HepG2 (cell line): ENCODE results near the gene SLC18A3. TPM values are rescaled to one million over a fixed set of nuclear protein-coding genes. Genes with fewer than 3 reads are reported as not detected.

Experiments
- BRCA1 ChIP-seq: sonication (generic); formaldehyde crosslinking; IDR thresholded peaks from 2 replicates; pipeline ENCODE4 v1.4.0; 2020; ENCODE audit warnings: missing genetic modification reagents
- CHD2 ChIP-seq: IDR thresholded peaks from 2 replicates; pipeline ENCODE4 v1.6.1; 2011; ENCODE audit warnings: low read depth, low read length, improper control_type of control experiment
- EP300 ChIP-seq, 3 experiments: sonication (generic) in 1 of 3; formaldehyde crosslinking in 1 of 3; IDR thresholded peaks; 2 replicates each; pipeline versions ENCODE4 v1.5.1 to v1.6.1; 2011 to 2020; ENCODE audit warnings: low read depth in 2 of 3, low read length in 2 of 3, borderline replicate concordance in 1 of 3, improper control_type of control experiment in 1 of 3, mild to moderate bottlenecking in 1 of 3, missing genetic modification reagents in 1 of 3, moderate library complexity in 1 of 3
- FOXA3 ChIP-seq: IDR thresholded peaks from 2 replicates; pipeline ENCODE4 v1.6.1; 2016; ENCODE audit warnings: missing genetic modification reagents, missing compliant biosample characterization
- MATR3 ChIP-seq: sonication (generic); formaldehyde crosslinking; IDR thresholded peaks from 2 replicates; pipeline ENCODE4 v1.4.0; 2020; ENCODE audit warnings: missing genetic modification reagents
- MTERF4 ChIP-seq: sonication (generic); formaldehyde crosslinking; IDR thresholded peaks from 2 replicates; pipeline ENCODE4 v1.8.0; 2023; ENCODE audit warnings: mild to moderate bottlenecking, missing genetic modification reagents
- NFE2 ChIP-seq: sonication (generic); formaldehyde crosslinking; IDR thresholded peaks from 2 replicates; pipeline ENCODE4 v1.4.0; 2020; ENCODE audit warnings: missing genetic modification reagents
- SCMH1 ChIP-seq: sonication (generic); formaldehyde crosslinking; IDR thresholded peaks from 2 replicates; pipeline ENCODE4 v1.9.0; 2021; ENCODE audit warnings: missing genetic modification reagents, mild to moderate bottlenecking, borderline replicate concordance
- SMAD3 ChIP-seq: sonication (generic); formaldehyde crosslinking; IDR thresholded peaks from 2 replicates; pipeline ENCODE4 v1.4.0; 2020; ENCODE audit warnings: missing genetic modification reagents
- XRCC5 ChIP-seq: fragments of 200-400 bp; formaldehyde crosslinking; optimal IDR thresholded peaks from 2 replicates; pipeline ENCODE3; 2017; ENCODE audit warnings: mild to moderate bottlenecking, low read length
- ZFP90 ChIP-seq: sonication (generic); formaldehyde crosslinking; IDR thresholded peaks from 2 replicates; pipeline ENCODE4 v1.8.0; 2022; ENCODE audit warnings: missing genetic modification reagents, mild to moderate bottlenecking, inconsistent platforms, borderline replicate concordance
- ZNF124 ChIP-seq: sonication (generic); formaldehyde crosslinking; IDR thresholded peaks from 2 replicates; pipeline ENCODE4 v1.4.0; 2020; ENCODE audit warnings: missing genetic modification reagents
- ZNF253 ChIP-seq: sonication (generic); formaldehyde crosslinking; IDR thresholded peaks from 2 replicates; pipeline ENCODE4 v1.8.0; 2022; ENCODE audit warnings: mild to moderate bottlenecking, missing genetic modification reagents, borderline replicate concordance
- ZNF274 ChIP-seq: sonication (generic); formaldehyde crosslinking; IDR thresholded peaks from 2 replicates; pipeline ENCODE4 v1.5.1; 2020; ENCODE audit warnings: mild to moderate bottlenecking, missing genetic modification reagents
- ZNF331 ChIP-seq: sonication (generic); formaldehyde crosslinking; IDR thresholded peaks from 2 replicates; pipeline ENCODE4 v1.4.0; 2020; ENCODE audit warnings: missing genetic modification reagents
- ZNF839 ChIP-seq: sonication (generic); formaldehyde crosslinking; IDR thresholded peaks from 2 replicates; pipeline ENCODE4 v1.4.0; 2020; ENCODE audit warnings: missing genetic modification reagents, mild to moderate bottlenecking, borderline replicate concordance
- ZSCAN29 ChIP-seq: sonication (generic); formaldehyde crosslinking; conservative IDR thresholded peaks from 2 replicates; pipeline ENCODE4 v1.4.0; 2020; ENCODE audit warnings: mild to moderate bottlenecking, missing genetic modification reagents
- polyA plus RNA-seq, 8 experiments: library from polyadenylated mRNA; depleted of rRNA in 3 of 8; stranded (reverse) in 7 of 8; unstranded in 1 of 8; fragments of >200 nt; fragmentation: Illumina TruSeq in 4 of 8; extraction: Trizol in 4 of 8; gene quantifications; 2 replicates each; pipeline versions ENCODE4 v1.2.1 to v1.2.3, GENCODE V29; 2011 to 2016; ENCODE audit warnings: low read depth in 4 of 8, missing spikeins in 1 of 8, mixed read lengths in 1 of 8; ENCODE audit not compliant: insufficient read depth in 1 of 8
- total RNA-seq, 5 experiments: library from RNA; depleted of rRNA; stranded (reverse); fragments of >200 nt; fragmentation: Illumina TruSeq; extraction: Trizol; gene quantifications; 2 replicates each; pipeline ENCODE4 v1.2.3, GENCODE V29; 2016; ENCODE audit warnings: low read depth in 1 of 5
- TF ChIP-seq, protein P1 (sequence below): sonication (generic); formaldehyde crosslinking; IDR thresholded peaks from 2 replicates; pipeline ENCODE4 v1.5.0; 2020; ENCODE audit warnings: missing genetic modification reagents
- TF ChIP-seq, protein P2 (sequence below), 2 experiments: sonication (generic) in 1 of 2; formaldehyde crosslinking in 1 of 2; IDR thresholded peaks; 2 replicates each; pipeline versions ENCODE4 v1.4.0 to v1.6.1; 2016 to 2020; ENCODE audit warnings: borderline replicate concordance in 1 of 2, low read depth in 1 of 2, mild to moderate bottlenecking in 1 of 2, missing genetic modification reagents in 1 of 2
- TF ChIP-seq, protein P3 (sequence below): sonication (generic); formaldehyde crosslinking; IDR thresholded peaks from 2 replicates; pipeline ENCODE4 v1.4.0; 2020; ENCODE audit warnings: missing genetic modification reagents, borderline replicate concordance

SLC18A3 gene
- total and polyA plus RNA-seq, 2 of the 13 experiments (the other 11 are each of a cell fraction or from before 2014, with no cell fraction given): not detected

DNA sequence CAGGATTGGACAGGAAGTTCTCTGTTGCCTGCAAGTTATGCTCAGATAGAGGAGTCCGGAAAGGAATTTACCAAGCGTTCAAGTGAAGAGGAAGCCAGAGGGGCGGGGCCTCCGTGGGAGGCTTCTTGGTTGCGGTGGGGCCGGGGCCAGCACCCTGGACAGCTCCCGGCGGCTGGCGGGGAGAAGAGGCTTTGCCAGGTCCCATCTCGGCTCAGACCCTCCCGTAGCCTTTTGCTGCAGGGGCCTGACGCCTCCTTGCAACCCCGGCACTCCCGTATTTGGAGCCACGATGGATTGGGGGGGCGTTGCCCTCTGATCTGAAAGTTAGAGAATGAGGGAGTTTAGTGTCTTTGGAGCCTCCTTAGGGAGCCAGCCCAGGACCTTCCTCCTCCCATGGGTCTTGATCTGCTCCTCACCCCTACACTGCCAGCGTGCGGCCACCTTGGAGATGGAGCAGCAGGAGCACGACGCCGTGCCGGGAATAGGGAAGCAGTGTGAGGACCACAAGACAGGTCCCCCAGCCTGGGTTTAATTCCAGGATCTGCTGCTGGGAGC is 3.1 kb upstream of the SLC18A3 start (continued):
- TF ChIP-seq ZNF124 (CRISPR knock-in tag) (peak; percentile 93), MATR3 (no peak), XRCC5 (peak; percentile 50), SMAD3 (peak; percentile 94), BRCA1 (CRISPR knock-in tag) (peak; percentile 93), FOXA3 (0 out of 2 replicates have a peak, but pooled peaks have one; percentile 42), CHD2 (no peak), SCMH1 (CRISPR knock-in tag) (no peak), ZNF253 (no peak), MTERF4 (no peak), ZSCAN29 (no peak), ZNF274 (CRISPR knock-in tag) (peak; percentile 63; the same call in 1 of the 2 replicates), ZNF331 (peak; percentile 84), NFE2 (CRISPR knock-in tag) (no peak), ZNF839 (CRISPR knock-in tag) (no peak), EP300 (IDR thresholded peaks at IDR 0.05; ENCODE audit: low read depth in 2 of 2, low read length in 2 of 2) (no peak), EP300 (CRISPR knock-in tag; IDR thresholded peaks at IDR 0.05; ENCODE audit: borderline replicate concordance) (no peak), ZFP90 (CRISPR knock-in tag) (no peak; the same call in 1 of the 2 replicates)
- TF ChIP-seq, protein P1, sequence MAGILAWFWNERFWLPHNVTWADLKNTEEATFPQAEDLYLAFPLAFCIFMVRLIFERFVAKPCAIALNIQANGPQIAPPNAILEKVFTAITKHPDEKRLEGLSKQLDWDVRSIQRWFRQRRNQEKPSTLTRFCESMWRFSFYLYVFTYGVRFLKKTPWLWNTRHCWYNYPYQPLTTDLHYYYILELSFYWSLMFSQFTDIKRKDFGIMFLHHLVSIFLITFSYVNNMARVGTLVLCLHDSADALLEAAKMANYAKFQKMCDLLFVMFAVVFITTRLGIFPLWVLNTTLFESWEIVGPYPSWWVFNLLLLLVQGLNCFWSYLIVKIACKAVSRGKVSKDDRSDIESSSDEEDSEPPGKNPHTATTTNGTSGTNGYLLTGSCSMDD: no peak
- TF ChIP-seq, protein P2, sequence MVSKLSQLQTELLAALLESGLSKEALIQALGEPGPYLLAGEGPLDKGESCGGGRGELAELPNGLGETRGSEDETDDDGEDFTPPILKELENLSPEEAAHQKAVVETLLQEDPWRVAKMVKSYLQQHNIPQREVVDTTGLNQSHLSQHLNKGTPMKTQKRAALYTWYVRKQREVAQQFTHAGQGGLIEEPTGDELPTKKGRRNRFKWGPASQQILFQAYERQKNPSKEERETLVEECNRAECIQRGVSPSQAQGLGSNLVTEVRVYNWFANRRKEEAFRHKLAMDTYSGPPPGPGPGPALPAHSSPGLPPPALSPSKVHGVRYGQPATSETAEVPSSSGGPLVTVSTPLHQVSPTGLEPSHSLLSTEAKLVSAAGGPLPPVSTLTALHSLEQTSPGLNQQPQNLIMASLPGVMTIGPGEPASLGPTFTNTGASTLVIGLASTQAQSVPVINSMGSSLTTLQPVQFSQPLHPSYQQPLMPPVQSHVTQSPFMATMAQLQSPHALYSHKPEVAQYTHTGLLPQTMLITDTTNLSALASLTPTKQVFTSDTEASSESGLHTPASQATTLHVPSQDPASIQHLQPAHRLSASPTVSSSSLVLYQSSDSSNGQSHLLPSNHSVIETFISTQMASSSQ (IDR thresholded peaks at IDR 0.05; ENCODE audit: low read depth): no peak
- TF ChIP-seq, protein P2 (CRISPR knock-in tag; IDR thresholded peaks at IDR 0.05; ENCODE audit: borderline replicate concordance): no peak
- TF ChIP-seq, protein P3, sequence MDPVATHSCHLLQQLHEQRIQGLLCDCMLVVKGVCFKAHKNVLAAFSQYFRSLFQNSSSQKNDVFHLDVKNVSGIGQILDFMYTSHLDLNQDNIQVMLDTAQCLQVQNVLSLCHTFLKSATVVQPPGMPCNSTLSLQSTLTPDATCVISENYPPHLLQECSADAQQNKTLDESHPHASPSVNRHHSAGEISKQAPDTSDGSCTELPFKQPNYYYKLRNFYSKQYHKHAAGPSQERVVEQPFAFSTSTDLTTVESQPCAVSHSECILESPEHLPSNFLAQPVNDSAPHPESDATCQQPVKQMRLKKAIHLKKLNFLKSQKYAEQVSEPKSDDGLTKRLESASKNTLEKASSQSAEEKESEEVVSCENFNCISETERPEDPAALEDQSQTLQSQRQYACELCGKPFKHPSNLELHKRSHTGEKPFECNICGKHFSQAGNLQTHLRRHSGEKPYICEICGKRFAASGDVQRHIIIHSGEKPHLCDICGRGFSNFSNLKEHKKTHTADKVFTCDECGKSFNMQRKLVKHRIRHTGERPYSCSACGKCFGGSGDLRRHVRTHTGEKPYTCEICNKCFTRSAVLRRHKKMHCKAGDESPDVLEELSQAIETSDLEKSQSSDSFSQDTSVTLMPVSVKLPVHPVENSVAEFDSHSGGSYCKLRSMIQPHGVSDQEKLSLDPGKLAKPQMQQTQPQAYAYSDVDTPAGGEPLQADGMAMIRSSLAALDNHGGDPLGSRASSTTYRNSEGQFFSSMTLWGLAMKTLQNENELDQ (CRISPR knock-in tag): peak; percentile 84
